ENCODE measurements around the gene EEF1A2. TPM values are rescaled to one million over a fixed set of nuclear protein-coding genes. Genes with fewer than 3 reads are reported as not detected.
"Not testable (repeated sequence)": the region's sequence is repeated elsewhere in the genome, so short reads cannot be mapped to it uniquely, and the experiment has no call there.

The EEF1A2 gene
- total RNA-seq, 4 donors from 2014 or later: 13.3 to 26.8 (median 22.9) TPM

- TF ChIP-seq CTCF (IDR thresholded peaks at IDR 0.05): no peak
- TF ChIP-seq POLR2A (IDR thresholded peaks at IDR 0.05): no peak
- 92 to 94% methylated on average over 15 to 17 of the region's 17 CpGs for WGBS, 2 donors
- no peak overlapping the region for H3K4me3 ChIP-seq (ENCODE audit: low read depth, poor library complexity, severe bottlenecking)
- intact Hi-C loops (cut with DNase I; ENCODE audit: low total_unique reads): no loop called here
- DNase-seq (ENCODE audit: low spot score in 2 of 2): no peak
Measured at GRCh38 chr20:63486300-63486855, 12.5 kb downstream of the EEF1A2 start.

GRCh38 chr20:63484651-63485403 is 14.1 kb downstream of the EEF1A2 start:
- DNase-seq (ENCODE audit: low spot score in 2 of 2): no peak
- TF ChIP-seq POLR2A (IDR thresholded peaks at IDR 0.05) (no peak), CTCF (IDR thresholded peaks at IDR 0.05) (no peak)
- intact Hi-C loops (cut with DNase I; ENCODE audit: low total_unique reads): no loop called here
- 49 to 53% methylated on average over 14 to 15 of the region's 18 CpGs for WGBS, 2 donors
- no peak overlapping the region for H3K4me3 ChIP-seq (ENCODE audit: low read depth, poor library complexity, severe bottlenecking)

GRCh38 chr20:63484236-63484635 is 14.6 kb downstream of the EEF1A2 start:
- intact Hi-C loops (cut with DNase I; ENCODE audit: low total_unique reads): no loop called here
- TF ChIP-seq POLR2A (IDR thresholded peaks at IDR 0.05): no peak
- no peak for TF ChIP-seq CTCF (IDR thresholded peaks at IDR 0.05)
- 43 to 62% methylated on average over 12 to 17 of the region's 17 CpGs for whole genome bisulfite sequencing, 2 donors
- no peak overlapping the region for H3K4me3 ChIP-seq (ENCODE audit: low read depth, poor library complexity, severe bottlenecking)
- DNase-seq (ENCODE audit: low spot score in 2 of 2): no peak

GRCh38 chr20:63483834-63484233 is 15.0 kb downstream of the EEF1A2 start:
- TF ChIP-seq POLR2A (IDR thresholded peaks at IDR 0.05): no peak
- 51 to 60% methylated on average over 10 to 12 of the region's 12 CpGs for WGBS, 2 donors
- no peak for DNase-seq (ENCODE audit: low spot score in 2 of 2)
- intact Hi-C loops (cut with DNase I; ENCODE audit: low total_unique reads): no loop called here
- H3K4me3 ChIP-seq (ENCODE audit: low read depth, poor library complexity, severe bottlenecking): no peak overlapping the region

GRCh38 chr20:63482021-63482587 is 16.8 kb downstream of the EEF1A2 start:
- no peak overlapping the region for H3K4me3 ChIP-seq (ENCODE audit: low read depth, poor library complexity, severe bottlenecking)
- WGBS, 2 donors: 32 to 39% methylated on average over 11 of the region's 11 CpGs
- no peak for DNase-seq (ENCODE audit: low spot score in 2 of 2)
- intact Hi-C loops (cut with DNase I; ENCODE audit: low total_unique reads): no loop called here
- TF ChIP-seq POLR2A (IDR thresholded peaks at IDR 0.05): no peak
- TF ChIP-seq CTCF (IDR thresholded peaks at IDR 0.05): no peak

GRCh38 chr20:63481503-63481902 is 17.4 kb downstream of the EEF1A2 start:
- intact Hi-C loops (cut with DNase I; ENCODE audit: low total_unique reads): no loop called here
- WGBS, 2 donors: 38 to 48% methylated on average over 12 of the region's 12 CpGs
- DNase-seq (ENCODE audit: low spot score in 2 of 2): no peak
- TF ChIP-seq CTCF (IDR thresholded peaks at IDR 0.05): no peak
- no peak for TF ChIP-seq POLR2A (IDR thresholded peaks at IDR 0.05)
- no peak overlapping the region for H3K4me3 ChIP-seq (ENCODE audit: low read depth, poor library complexity, severe bottlenecking)

GRCh38 chr20:63479695-63480419 is 19.0 kb downstream of the EEF1A2 start:
- DNase-seq (ENCODE audit: low spot score in 2 of 2); H3K4me3 ChIP-seq (ENCODE audit: low read depth, poor library complexity, severe bottlenecking); intact Hi-C loops (cut with DNase I; ENCODE audit: low total_unique reads): not testable (repeated sequence)
- 52 to 60% methylated on average over 32 of the region's 32 CpGs for WGBS, 2 donors

Data from lower leg skin (tissue), 4 donors.